HG03558 (cell line): ENCODE data around the gene PLPPR2.
"Not testable (repeated sequence)": the region's sequence is repeated elsewhere in the genome, so short reads cannot be mapped to it uniquely, and the experiment has no call there.

ENCODE experiments used
- ATAC-seq: cut with Tn5 transposase; IDR thresholded peaks from one replicate; pipeline ENCODE4 v1.9.1; 2021; ENCODE audit warnings: moderate number of reproducible peaks; ENCODE audit not compliant: unreplicated experiment; ENCODE audit errors: extremely low read depth

Gene PLPPR2

DNA sequence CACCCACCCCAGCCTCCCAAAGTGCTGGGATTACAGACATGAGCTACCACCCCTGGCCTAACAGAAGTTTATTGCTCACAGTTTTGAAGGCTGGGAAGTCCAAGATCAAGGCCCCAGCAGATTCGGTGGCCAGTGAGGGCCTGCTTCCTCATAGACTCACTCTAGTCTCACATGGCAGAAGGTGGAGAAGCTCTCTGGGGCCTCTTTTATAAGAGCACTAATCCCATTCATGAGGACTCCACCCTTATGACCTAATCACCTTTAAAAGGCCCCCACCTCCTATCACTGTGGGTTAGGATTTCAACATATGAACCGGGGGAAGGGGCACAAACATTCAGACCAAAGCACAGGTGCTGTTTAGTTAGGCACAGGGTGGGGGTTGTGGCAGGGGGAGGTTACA, 12.3 kb downstream of the PLPPR2 start:
- ATAC-seq: no peak

- ATAC-seq: no peak
These were observed 15.5 kb downstream of the PLPPR2 start for GRCh38 chr19:11370744-11371143.

DNA sequence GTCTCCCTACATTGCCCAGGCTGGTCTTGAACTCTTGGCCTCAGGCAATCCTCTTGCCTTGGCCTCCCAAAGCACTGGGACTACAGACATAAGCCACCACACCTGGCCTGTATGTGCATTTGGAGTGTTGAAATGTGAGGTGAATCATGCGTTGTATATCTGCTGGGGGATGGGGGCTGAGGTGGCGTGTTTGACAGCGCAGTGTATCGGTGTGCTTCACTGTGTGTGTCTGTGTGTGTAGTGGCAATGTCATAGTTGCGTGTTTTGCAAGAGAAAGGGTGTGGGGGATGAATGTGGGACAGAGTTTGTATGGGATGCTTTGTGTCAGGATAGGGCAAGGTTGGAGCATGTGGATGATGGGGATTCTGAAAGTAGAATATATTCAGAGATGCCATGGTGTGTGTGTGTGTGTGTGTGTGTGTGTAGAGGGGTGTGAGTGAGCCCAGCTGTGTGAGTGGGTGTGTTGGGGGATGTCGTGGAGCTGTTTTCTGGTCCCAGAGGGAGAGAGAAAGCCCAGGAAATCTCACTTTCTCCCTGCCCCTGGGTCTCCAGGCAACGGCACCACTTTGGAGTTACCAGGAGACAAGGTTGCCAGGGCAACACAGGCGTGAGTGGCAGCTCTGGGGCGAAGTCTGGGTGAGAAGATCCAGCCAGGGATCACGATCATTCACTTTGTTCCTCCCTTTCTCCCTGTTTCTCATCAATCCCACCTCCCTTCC, 18.1 kb downstream of the PLPPR2 start:
- no peak for ATAC-seq

GRCh38 chr19:11373885-11374432, 18.7 kb downstream of the PLPPR2 start:
- ATAC-seq: no peak

DNA sequence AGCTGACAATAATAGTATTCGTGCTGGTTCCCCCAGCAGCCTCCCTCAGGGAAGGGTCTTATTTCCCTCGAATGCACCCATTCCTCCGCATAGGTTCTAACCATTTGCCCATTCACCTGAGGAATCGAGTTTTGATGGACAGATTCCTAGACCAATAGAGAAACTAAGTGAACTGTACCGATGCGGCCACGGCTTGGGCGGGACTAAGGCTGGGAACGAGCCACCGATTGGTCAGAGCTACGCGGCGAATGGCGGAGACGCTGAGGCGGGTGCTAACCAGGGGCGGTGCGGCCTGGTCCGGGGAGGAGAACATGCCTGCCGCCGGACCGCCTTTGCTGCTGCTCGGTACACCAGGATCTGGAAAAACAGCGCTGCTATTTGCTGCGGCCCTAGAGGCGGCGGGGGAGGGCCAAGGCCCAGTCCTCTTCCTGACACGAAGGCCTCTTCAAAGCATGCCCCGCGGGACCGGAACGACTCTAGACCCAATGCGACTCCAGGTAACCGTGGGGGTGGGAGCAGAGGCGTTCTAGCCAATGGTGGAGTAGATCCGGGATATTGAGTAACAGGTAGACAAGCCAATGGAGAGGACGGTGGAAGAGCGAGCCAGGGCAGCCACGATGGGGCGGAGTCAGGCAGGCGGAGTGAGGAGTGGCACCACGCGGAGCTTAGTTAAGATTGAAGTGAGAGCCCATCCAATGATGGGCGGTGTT, 19.4 kb downstream of the PLPPR2 start, which contains the start of gene SWSAP1:
Gene SWSAP1 (plus strand): TSS at position 234 of the 710 bp plus-strand sequence. CDS start 15 bp downstream, at position 249.
- peak; percentile 77 for ATAC-seq

DNA sequence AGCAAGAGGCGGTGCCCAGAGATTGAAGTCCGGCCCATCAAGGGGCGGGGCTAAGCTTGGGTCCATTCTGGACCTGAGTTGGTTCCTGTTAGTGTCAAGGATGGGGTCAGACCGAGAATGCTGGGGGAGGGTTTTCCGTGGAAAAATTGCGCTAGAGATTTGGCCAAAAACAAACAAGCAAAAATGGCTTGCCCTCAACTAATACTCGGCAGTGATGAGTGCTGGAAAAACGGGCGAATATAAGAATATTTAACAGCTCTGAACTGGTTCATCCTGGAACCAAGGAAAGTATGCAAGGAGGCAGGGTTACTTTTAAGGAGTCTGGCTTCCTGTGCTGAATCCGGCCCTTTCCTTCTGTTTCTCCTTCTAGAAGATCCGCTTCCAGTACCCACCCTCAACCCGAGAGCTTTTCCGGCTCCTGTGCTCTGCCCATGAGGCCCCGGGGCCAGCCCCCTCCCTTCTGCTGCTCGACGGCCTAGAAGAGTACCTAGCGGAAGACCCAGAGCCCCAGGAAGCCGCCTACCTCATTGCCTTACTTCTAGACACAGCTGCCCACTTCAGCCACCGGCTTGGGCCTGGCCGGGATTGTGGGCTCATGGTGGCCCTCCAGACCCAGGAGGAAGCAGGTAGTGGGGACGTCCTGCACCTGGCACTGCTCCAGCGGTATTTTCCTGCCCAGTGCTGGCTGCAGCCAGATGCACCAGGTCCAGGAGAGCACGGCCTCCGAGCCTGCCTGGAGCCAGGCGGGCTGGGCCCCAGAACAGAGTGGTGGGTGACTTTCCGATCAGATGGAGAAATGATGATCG, 20.1 kb downstream of the PLPPR2 start:
- ATAC-seq: no peak

DNA sequence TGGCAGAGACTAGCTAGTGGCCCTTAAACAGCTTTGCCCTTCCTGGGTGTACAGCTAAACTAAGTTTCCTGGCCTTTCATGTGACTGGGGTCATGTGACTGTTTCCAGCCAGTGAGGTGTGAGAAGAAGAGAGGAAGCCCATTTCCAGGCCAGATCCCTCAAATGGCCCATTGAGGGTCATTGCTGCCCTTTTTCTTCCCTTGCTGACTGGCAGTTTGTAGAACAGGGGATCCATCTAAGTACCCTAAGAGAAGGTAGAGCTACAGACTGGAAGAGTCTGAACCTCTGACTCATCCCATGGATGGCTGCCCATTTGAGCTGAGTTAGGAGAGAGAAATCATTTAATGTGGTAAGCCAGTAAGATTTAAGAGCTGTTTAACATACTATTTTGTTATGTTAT, 22.0 kb downstream of the PLPPR2 start:
- no peak for ATAC-seq

DNA sequence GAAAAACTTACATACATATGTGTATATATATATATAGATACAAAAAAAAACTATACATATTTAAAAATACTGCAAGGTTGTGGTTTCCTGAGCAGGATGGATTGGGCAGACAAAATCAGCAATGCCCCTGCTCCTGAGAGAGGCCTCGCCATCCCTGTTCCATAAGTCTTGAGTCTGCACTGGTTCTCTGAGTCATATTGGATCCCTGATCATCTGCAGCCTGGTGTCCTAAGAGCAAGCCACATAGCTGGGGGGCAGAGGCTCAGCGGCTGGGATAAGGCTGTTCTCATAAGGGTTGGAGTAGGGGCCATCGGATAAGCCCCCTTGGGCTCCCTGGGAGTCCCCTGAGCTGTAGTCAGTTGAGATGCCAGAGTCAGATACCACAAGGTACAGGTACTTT, 22.5 kb downstream of the PLPPR2 start:
- no peak for ATAC-seq

DNA sequence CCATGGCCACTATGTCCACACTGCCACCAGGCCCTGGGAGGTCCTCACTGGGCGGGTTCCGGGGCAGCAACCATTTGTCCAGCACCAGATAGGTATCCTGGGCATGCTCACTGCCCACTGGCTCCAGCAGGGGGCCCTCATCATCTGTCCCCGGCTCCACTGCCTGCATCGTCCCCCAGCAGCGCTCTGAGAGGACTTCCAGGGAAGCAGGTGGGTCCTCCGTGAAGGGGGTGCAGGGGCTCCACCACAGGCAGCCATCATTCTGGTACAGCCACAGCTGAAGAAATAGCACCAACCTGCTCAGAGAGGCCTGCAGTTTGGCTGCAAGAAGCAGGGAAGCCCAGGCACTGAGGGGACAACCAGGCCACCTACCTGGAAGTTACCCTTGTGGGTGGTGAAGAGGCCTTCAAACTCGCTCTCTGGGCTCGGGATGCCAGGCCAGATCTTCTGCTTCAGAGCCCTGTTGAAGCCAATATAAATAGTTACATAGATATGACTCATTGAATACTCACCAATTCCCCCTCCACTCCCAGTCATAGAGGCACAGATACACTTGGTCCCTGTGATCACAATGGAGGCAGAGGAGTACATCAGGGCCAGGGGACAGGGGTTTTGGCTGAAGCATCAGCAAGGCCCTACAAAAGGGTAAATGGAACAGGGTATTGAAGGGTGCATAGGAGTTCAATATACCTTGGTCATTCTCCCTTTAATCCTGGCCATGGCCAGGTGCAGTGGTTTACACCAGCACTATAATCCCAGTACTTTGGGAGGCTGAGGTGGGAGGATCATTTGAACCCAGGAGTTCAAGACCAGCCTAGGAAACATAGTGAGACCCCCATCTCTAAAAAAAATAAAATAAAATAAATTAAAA, 23.3 kb downstream of the PLPPR2 start:
- ATAC-seq: no peak

DNA sequence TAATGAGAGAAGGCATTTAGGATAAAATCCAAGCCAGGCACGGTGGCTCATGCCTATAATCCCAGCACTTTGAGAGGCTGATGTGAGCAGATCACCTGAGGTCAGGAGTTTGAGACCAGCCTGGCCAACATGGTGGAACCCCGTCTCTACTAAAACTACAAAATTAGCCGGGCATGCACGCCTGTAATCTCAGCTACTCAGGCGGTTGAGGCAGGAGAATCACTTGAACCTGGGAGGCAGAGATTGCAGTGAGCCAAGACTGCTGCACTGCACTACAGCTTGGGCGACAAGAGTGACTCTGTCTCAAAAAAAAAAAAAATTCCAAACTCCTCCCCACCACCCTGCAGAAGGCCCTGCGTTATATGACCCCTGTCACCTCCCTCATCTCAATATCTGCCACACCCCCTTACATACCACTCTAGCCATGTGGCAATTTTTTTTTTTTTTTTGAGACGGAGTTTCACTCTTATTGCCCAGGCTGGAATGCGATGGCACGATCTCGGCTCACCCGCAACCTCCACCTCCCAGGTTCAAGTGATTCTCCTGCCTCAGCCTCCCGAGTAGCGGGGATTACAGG, 24.1 kb downstream of the PLPPR2 start:
- ATAC-seq: not testable (repeated sequence)

GRCh38 chr19:11379857-11380350, 24.7 kb downstream of the PLPPR2 start:
- no peak for ATAC-seq

DNA sequence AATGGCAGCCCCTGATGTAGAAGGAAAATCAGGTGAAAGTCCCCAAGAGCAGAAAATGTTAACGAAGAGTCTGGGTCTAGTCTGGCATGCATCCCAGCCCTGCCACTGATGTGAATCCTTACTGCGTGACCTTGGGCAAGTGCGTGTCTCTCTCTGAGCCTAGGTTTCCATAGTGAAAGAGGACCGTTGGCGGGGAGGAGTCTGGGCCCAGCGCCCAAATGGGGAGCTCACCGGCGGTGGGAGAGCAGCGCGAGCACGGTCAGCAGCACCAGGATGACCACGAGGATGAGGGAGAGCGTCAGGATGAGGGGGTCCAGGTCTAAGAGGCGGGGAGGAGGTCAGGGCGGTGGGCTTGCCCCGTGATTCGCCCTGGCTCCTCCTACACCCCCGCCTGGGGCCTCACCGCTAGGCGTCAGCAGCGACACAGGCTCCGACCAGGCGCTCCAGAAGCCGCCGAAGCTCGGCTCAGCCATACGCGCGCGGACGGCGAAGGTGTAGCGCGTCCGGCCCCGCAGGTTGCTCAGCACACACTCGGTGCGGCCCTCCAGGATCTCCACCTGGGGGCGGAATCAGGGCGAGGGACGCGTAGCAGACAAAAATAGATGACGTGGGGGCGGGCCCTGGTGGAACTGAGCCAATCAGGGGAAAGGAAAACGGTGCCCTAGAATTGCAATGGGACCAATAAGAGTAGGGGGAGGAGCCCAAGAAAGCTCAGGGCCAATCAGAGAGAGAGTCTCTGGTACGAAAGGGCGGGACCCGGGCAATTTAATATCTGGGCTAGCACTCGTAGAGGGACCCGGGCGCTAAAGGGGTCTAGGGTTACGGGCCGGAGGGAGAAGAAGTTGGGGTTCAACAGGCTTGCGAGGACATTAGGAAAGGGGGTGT, 25.7 kb downstream of the PLPPR2 start:
- ATAC-seq: peak; percentile 36

GRCh38 chr19:11382898-11383705, 27.9 kb downstream of the PLPPR2 start:
- ATAC-seq: no peak

DNA sequence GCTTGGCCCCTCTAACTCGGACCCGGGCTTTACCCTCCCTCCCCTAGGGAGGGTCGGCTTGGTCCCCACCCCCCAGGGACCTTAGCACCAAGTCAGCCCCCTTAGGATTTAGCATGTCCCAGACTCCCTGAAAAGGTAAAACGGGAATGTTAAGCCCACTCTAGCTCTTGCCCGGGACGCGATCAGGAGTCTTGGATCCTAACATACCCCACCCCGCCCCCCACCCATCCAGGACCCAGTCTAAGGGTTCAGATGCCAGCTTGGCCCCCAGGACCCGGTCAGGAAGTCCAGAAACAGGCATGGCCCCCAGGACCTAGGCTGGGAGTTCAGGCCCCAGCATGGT, 28.4 kb downstream of the PLPPR2 start:
- no peak for ATAC-seq

DNA sequence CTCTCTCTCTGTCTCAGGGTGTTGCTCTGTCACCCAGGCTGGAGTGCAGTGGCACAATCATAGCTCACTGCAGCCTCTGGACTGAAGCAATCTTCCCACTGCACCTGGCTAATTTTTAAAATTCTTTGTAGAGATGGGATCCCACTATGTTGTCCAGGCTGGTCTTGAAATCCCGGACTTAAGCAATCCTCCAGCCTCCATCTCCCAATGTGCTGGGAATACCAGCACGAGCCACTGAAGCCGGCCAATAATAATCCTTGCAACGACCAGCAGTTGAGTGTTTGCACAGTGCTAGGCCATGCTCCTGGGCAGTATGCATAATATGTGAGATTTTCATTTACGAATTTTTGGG, 29.5 kb downstream of the PLPPR2 start:
- no peak for ATAC-seq

- no peak for ATAC-seq
These were observed 32.2 kb downstream of the PLPPR2 start for GRCh38 chr19:11387162-11388034.

DNA sequence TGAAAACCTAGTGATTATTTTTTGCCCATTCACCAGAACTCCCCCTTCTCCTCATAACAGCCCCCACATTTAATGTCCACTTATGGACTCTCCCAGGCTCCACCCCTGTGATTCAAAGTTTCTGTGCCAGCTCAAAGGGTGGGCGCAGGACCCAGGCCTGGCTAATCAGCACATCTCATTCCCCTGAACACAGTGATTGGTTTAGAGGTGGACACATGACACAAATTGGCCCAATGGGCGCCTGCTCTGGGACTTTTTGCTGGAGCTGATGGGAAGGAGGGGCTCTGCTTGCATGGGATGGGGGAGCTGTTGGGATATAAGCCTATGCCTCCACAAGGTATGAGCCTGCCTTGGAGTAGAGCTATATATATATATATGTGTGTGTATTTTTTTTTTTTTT, 35.1 kb downstream of the PLPPR2 start:
- no peak for ATAC-seq
